Stimulated activated CD8-positive, alpha-beta memory T cell treated with anti-CD3 and anti-CD28 coated beads, Interleukin-12 subunit alpha, Interleukin-12 subunit beta, amount 100 ng/mL, for 4 hours (primary cell): Measurements from ENCODE around the gene ACCS.

Experiments
- DNase-seq: peaks from one replicate; pipeline ENCODE4 v3.0.0-alpha.2; 2020; ENCODE audit warnings: low read depth

ACCS gene

DNA sequence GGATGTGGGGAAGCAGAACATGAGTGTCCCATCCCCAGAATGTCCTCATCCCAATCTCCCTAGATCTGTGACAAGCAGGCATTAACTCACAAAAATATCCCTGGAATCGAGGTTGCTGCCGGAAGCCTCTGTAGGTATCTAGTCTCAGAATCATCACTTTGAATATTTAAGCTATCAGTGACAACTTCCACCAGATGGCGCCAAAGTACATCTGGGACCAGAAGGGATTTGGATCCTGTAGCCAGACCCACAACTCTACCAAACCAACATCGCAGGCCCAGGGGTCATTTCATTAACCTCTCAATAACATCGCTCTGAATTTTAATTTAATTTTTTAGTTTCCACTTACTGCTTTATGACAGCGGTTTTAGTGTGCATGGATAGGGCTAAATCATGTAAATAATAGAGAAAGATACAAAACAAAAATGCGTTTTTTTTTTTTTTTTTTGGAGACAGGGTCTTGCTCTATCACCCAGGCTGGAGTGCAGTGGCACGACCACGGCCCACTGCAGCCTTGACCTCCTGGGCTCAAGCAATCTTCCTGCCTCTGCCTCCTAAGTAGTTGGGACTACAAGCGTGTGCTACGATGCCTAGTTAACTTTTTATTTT, 28.3 kb downstream of the ACCS start:
- DNase-seq: peak; percentile 28

DNA sequence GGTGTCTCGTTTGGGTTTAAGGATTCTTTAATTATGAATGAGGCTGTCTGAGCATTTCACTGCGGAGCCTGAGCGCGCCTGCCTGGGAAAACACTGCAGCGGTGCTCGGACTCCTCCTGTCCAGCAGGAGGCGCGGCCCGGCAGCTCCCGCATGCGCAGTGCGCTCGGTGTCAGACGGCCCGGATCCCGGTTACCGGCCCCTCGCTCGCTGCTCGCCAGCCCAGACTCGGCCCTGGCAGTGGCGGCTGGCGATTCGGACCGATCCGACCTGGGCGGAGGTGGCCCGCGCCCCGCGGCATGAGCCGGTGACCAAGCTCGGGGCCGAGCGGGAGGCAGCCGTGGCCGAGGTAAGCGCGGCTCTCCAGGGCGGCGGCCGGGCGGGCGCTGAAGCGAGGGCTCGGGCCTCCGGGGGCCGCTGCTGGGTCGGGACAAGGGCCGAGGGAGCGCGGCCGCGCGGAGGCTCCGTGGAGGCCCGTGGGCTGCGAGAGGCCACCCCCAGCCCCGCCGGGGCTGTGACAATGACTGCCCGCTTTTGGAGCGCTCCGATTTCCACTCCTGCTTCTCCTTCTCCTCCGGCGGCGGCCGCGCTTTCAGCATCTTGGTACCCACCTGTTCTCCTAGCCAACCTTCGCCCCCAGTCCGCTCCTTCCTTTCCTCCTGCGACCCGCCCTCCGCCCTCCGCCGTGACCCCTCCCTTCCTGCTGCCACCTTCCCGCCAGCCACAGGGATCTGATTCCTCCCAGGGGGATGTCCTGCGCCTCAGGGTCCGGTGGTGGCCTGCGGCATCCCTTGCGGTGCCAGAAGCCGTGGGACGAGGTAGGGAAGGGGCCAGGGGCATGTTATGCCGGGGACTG, 29.7 kb downstream of the ACCS start, which contains the start of gene EXT2:
Gene EXT2 (plus strand): TSS at position 173 of the 854 bp plus-strand sequence. CDS start 12,035 bp downstream, outside the sequence.
- DNase-seq: peak; percentile 75

DNA sequence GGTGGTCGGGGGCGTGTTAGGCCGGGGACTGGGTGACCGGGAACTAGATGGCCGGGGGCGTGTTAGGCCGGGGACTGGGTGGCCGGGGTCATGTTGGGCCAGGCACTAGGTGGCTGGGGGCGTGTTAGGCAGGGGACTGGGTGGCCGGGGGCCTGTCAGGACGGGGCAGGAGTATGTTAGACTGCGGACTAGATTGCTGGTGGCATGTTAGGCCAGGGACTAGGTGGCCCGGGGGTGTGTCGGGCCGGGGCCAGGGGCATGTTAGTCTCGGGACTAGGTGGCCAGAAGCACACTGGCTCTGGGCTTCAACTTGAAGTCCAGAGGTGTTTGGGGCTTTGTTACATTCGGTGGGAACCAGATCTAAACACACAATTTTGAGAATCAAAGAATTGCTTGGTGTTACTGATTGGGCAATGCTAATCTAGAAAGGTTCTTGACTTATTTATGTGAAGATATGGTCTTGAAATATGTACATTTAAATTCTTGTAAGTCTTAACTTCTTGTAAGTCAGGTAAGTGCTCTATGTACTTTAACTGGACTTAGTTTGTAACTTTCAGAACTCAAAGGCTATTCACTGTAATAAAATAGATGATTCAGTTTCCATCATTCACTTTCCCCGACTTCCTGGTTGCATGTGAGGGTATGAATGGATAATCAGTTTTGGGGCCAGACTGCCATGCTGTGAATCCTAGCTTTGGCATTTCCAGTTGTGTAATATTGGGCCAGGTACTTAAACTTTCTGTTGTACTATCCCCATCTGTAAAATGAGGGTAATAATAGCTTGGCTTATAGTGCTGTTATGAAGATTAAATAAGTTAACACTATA, 30.5 kb downstream of the ACCS start:
- no peak for DNase-seq

DNA sequence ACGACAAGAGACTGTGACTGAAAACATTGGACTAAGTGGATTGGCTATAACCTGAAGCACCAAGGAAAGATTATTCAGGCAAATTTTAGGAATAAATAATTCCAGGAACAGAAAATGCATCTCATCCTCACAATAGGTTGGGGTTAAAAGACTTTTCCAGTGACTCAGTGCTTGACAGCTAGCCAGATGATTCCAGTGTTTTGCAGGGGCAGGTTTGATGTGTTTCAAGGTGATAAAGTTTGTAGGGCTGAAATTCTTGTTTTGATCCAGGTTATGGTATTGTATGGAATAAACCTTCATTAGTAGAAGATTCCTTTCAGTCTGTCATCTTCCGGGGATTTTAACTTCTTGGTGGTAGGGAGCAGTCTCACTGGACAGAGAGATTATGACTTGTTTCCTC, 31.8 kb downstream of the ACCS start:
- no peak for DNase-seq

DNA sequence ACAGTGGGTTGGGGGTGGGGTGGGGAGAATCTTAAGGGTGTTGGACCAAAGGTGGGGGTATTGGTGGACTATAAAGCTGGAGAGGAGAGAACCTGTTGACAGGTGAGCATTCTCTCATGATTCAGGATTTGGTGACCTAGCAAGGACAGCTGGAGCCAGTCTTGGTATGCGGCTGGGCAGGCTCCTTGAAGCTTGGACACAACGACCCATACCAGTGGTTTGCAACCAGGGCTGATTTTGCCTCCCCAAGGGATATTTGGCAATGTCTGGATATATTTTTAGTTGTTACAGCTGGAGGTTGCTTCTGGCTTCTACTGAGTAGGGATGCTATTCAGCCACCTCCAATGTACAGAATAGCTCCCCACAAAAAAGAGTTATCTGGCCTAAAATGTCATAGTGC, 35.0 kb downstream of the ACCS start:
- no peak for DNase-seq

DNA sequence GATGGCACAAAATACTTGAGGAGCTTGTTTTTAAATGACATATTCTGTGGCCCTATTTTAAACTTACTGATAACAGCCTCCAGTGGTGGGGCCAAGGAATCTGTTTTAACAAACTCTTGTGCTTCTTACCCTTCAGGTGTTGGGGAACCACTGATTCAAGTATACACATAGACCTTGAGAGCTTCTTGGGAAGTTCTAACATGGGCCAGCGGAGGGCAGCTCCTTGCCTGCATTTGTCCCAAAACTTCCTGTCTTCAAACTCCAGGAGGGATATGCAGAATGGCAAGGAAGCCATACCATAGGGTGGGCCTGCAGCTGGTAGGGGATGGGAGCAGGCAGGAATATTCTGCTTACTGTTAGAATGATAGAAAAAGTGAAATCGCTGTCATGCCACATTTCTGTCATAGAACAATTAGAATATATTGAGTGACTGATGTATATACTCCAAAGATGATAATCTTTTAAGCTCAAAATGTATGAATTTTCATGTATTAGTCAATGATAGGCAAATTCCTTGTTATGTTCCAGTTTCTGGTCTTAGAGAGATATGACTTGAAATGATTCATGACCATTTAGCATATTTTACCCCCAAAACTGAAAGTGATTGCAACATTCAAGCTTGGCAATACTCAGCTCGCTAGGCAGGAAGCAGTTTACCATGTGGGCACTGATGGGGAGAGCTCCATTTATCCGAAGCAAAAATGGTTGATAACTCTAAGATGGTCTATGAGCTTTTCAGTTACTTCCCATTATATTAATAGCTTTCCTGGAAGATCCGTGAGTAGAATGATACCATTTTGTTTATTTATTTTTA, 38.6 kb downstream of the ACCS start:
- DNase-seq: no peak

DNA sequence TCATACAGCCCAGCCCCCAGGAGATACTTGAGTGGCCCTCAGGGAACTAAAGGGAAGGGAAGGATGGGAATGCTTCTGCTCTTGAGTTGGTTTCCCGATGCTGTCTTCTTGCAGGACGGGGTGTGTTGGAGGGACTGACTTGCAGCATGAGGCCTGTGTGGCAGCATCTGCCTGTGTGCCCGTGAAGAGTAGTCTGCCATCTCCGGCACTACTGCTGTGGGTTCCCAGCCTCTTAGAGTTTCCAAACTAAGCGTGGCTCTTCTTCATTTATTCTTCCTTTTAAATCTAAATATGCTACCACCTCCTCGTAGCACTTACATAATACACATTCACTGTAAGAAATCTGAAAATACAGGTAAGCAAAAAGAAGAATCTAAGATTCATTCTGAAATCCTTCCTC, 42.2 kb downstream of the ACCS start:
- DNase-seq: no peak

DNA sequence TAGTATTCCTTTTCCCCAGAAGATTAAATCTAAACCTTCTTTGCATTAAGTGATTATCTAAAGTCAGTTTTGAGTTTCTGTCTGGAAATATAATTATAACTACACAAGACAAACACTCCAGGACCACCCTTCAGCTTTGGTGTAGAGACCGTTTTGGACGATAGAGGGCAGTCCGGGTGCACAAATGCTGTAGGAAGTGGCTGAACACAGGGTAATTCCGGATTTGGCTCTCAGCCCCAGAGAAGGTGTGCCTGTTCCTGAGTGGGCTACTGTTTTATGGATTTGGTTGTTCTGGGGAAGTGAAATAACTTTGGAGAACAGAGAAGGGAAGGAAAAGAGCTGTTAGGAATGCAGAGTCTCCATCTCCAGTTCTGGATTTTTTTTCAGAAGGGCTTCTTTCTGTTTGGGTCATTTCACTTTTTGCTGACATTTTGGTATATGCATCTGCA, 44.2 kb downstream of the ACCS start:
- peak; percentile 13 for DNase-seq

DNA sequence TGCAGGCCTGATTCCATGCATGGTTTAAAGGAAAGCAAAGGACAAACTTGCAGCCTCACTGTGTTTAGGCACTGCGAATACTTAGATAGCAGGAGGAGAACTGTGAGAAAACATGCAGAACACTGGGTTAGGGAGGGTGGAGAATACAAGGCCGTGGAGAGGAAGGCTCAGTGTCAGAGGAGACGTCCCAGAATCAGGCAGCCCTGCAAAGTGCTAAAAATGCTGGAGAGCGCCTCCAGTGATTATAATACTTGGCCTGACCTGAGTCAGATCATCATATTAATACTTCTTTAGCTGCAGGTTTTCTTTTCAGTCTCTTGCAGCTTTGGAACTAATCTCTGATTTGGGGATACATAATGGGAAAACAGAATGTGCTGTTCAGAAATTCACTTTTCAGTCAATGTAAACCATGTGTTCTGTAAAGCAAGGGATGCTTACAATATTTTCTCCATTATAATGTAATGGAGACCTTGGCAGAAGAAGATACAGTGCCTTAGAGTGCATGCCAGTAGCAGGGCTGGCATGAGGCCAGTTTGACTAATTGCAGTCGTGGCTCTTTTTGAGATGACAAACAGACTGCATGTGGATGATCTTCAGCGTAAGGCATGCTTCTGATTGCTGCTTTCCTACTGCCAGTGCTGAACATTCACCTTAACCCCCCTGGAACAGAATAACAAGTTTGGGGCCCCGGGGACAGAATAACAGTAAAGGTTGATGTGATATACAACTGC, 46.2 kb downstream of the ACCS start:
- no peak for DNase-seq

DNA sequence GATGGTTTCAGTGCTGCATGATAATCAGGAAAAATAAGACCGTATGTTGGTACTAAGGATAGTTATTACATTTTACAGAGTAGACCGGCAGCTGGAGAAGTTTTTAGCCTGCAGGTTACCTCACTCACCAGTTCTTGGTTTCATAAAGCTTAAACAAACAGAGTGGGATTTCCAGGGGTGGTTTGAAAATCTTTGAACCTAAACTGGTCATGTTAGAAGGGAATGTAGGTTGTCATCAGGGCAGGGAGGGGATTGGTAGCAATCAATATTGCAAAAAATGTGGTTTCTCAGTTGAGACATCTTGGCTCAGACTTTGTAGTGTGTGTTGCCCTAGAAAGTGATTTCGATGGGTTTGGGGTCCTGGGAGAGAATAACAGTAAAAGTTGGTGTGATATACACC, 46.9 kb downstream of the ACCS start:
- no peak for DNase-seq

DNA sequence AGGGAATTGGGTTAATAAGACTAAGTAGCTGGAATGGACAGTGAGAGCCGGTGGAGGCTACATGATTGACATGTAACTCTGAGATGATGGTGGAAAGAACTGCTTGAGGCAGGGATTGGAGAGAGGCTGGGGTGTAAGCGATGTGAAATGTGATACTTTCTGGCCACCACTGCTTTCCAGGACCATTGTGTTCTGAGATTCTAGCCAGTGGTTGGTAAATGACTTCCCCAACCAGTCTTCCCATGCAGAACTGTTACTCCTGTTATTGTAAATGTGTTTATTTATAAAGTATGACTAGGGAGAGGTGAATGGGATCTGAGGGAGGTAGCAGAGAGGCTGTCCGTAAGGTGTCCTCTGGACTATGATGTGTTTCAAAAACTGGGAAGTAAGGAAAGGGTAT, 47.5 kb downstream of the ACCS start:
- no peak for DNase-seq

DNA sequence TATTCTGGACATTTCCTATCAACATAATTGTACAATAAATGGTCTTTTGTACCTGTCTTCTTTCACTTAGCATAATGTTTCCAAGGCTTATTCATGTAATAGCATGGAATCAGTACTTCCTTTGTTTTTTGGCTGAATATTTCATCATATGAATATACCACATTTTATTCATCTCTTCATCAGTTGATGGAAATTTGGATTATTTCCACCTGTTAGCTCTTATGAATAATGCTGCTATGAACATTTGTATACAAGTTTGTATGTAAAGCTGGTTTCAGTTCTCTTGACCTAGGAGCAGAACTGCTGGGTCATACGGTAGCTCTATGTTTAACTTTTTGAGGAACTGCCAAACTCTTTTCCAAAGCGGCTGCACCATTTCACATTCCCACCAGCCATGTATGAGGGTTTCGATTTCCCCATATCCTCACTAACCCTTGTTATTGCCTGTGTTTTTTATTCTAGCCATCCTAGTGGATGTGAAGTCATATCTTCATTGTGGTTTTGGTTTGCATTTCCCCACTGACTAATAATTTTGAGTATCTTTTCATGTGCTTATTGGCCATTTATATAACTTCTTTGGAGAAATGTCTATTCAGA, 50.3 kb downstream of the ACCS start:
- DNase-seq: no peak

DNA sequence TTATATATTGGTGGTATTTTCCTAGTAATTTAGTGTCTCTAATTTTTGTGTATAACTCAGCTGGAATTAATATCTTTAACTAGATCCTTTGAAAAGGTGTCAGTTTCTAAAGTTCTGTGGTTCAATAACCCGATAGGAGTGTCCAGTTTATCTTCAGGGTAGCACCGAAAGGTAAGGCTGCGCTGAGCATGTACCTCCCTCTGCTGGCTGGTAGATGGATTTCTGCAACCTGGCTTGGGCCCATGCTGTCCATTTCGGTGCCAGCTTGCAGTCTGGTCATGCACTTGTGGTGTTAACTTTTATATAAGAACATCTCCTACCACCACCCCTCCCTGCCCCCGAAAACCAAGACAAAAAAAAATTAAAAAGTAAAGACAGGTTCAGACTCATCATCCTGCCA, 54.1 kb downstream of the ACCS start:
- no peak for DNase-seq

DNA sequence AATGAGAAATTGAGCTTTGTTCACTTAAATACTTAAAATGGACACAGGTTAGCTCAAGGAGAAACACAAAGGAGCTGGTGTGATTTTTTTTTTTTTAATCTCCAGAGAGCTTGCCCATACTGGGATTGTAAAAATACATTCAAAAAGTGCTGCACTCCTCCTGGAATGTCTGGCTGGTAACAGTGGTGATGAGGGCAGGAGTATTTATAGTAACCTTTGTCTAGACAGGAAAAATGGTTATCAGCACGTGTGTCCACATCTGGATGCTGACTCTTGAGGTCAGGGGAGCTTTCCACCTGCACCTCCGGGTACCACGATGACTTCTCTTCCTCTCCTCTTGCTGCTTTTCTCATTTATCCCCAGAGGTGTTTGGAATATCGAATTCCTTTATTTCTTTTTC, 59.5 kb downstream of the ACCS start:
- DNase-seq: no peak

DNA sequence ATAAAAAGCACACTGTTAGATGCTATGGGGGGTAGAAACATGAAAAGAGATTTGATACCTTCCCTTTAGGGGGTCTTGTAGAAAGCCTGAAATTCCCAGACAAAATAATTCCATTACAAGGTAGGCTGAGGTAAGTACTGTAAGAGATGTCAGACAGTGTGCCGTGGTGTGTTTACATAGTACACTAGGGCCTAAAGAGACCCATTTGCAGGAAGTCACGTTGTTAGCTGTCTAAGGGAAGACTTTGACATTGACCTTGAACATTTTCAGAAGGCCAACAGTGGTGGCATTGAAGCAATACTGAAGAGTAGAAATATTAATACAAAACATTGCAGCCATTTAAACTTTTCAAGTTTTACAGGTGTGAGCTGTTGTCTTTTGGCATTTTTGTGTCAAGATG, 60.2 kb downstream of the ACCS start:
- DNase-seq: no peak

DNA sequence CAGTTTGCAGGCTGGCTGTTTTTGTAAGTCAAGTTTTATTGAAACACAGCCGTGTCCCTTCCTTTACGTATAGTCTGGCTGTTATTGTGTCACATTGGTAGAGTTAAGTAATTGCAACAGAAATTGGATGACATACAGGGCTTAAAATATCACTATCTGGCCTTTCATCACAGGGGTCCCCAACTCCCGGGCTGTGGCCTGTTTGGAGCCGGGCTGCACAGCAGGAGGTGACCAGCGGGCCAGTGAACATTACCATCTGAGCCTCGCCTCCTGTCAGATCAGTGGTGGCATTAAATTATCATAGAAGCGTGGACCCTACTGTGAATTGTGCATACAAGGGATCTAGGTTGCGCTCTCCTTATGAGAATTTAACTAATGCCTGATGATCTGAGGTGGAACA, 61.1 kb downstream of the ACCS start:
- no peak for DNase-seq

DNA sequence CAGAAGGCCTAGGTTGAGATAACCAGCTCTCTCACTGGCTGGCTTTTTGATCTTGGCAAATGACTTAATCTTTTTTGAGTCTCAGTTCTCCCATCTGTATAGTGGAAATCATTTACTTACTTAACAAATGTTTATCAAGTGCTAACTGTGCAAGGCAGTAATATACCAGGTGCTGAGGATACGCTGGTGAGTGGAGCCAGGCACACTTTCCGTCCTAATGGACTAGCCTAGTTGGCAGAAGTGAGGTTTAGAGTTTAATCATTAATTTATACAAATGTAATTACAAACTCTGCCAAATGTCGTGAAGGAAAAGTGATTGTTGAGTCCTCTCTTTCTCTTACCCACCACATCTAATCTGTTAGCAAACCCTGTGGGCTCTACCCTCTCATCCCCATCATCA, 62.7 kb downstream of the ACCS start:
- DNase-seq: no peak

DNA sequence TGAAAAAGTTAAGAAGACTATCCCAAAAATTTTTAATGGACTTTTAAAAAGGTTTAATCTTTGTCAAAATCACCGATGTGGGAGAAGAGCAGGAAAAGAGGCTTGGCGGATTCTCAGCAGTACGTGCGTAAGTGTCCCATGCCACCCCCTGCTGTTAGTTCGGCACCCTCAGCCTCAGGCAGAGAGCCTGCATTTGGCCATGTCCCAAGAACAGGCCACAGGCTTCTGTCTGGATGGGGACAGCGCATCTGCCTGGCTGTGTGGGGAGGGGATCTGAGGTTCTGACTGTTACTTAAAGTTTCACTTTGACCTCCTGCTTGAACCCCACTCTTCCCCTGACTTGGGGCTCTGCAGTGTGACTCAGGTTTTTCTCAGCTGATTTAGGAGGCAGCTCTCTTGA, 64.7 kb downstream of the ACCS start:
- DNase-seq: no peak

DNA sequence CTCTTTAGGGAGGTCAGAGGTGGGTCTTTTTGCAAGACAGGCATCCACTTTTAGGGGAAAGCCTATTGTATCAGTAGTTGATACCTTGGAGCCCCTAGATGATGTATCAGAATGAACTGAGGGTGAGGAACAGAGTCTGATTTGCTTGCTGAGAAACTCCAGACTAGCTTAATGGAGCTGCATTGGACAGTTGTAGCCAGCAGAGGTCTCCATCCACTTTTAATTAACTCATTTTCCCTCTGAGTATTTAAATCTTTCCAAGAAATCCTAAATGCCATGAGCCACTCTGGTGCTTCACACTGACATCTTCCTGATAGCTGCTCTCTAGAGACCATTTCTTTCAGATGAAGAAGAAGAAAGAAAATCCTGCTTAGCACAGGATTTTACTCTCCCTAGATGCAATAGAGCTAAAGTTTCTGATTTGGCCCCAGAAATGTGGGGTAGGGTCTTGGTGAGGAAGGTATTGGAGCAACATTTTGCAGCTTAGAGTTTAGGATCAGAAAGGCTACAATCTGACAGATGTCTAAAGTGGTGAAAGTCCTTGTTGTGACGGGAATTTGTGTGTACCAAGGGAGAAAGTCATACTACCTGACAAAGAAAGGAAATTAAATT, 67.4 kb downstream of the ACCS start:
- DNase-seq: no peak
